CD4-positive, CD25-positive, alpha-beta regulatory T cell (primary cell): ENCODE data around the gene CRYBG2. TPM values are rescaled to one million over a fixed set of nuclear protein-coding genes. Genes with fewer than 3 reads are reported as not detected.
A peak's percentile ranks its signal among the peaks of the same experiment; 100 is the strongest.

Experiments
- ATAC-seq, 2 donors: fragments of 150-1000 bp; cut with Tn5 transposase; one replicate each; pipeline ENCODE4 v1.10.0; 2021; ENCODE audit warnings: low read depth in 2 of 2, moderate number of reproducible peaks in 2 of 2, moderate library complexity in 1 of 2
- DNase-seq, 3 donors: peaks; one replicate each; pipeline versions ENCODE4 v3.0.0 to v3.0.0-alpha.2; 2012 to 2022; ENCODE audit warnings: mixed read lengths in 1 of 3
- H3K27ac ChIP-seq: one replicate; pipeline ENCODE4 v1.7.0; 2013; ENCODE audit warnings: mild to moderate bottlenecking, low read length; ENCODE audit not compliant: insufficient read depth, poor library complexity, severe bottlenecking
- H3K27me3 ChIP-seq: one replicate; pipeline ENCODE4 v1.7.0; 2013; ENCODE audit warnings: low read length; ENCODE audit not compliant: control insufficient read depth, insufficient read depth
- H3K36me3 ChIP-seq: one replicate; pipeline ENCODE4 v1.7.0; 2013; ENCODE audit warnings: mild to moderate bottlenecking, low read length, moderate library complexity; ENCODE audit not compliant: control insufficient read depth, insufficient read depth
- H3K4me1 ChIP-seq: 2 replicates; pipeline ENCODE4 v1.7.0; 2013; ENCODE audit warnings: mild to moderate bottlenecking, low read length; ENCODE audit not compliant: insufficient read depth, control insufficient read depth, poor library complexity, severe bottlenecking
- H3K4me3 ChIP-seq: one replicate; pipeline ENCODE4 v1.7.0; 2013; ENCODE audit warnings: low read depth, mild to moderate bottlenecking, low read length, moderate library complexity
- H3K9me3 ChIP-seq, 2 experiments: 1 replicate in 1 of 2; 2 replicates in 1 of 2; pipeline ENCODE4 v1.7.0; 2013; ENCODE audit warnings: low read length in 2 of 2, mild to moderate bottlenecking in 1 of 2, moderate library complexity in 1 of 2; ENCODE audit not compliant: control insufficient read depth in 2 of 2
- H3K27ac Mint-ChIP-seq, 3 donors: one replicate each; pipeline ENCODE4 v1.8.0; 2020 to 2022; ENCODE audit warnings: mild to moderate bottlenecking in 3 of 3, mixed read lengths in 3 of 3, moderate library complexity in 2 of 3
- H3K27me3 Mint-ChIP-seq: one replicate; pipeline ENCODE4 v1.8.0; 2022; ENCODE audit warnings: mild to moderate bottlenecking, mixed read lengths
- H3K36me3 Mint-ChIP-seq: one replicate; pipeline ENCODE4 v1.8.0; 2020; ENCODE audit warnings: mixed read lengths
- H3K4me1 Mint-ChIP-seq, 4 donors: one replicate each; pipeline ENCODE4 v1.8.0; 2020 to 2022; ENCODE audit warnings: mixed read lengths in 4 of 4, mild to moderate bottlenecking in 1 of 4
- H3K4me3 Mint-ChIP-seq, 4 donors: one replicate each; pipeline ENCODE4 v1.8.0; 2020 to 2022; ENCODE audit warnings: mild to moderate bottlenecking in 4 of 4, mixed read lengths in 4 of 4, moderate library complexity in 3 of 4
- H3K9me3 Mint-ChIP-seq, 7 donors: one replicate each; pipeline ENCODE4 v1.8.0; 2020 to 2022; ENCODE audit warnings: mixed read lengths in 7 of 7, mild to moderate bottlenecking in 3 of 7, moderate library complexity in 2 of 7
- polyA plus RNA-seq, 4 donors: library from polyadenylated mRNA; unstranded; fragments of 300-500 nt; fragmentation: Illumina TruSeq; gene quantifications; one replicate each; pipeline ENCODE4 v1.2.3, GENCODE V29; 2021
- total RNA-seq: library from RNA; stranded (reverse); gene quantifications from one replicate; pipeline ENCODE4 v1.2.3, GENCODE V29; 2022

Gene CRYBG2
- total and polyA plus RNA-seq, 5 donors from 2014 or later: 1.0 to 2.3 (median 1.7) TPM; not detected in 1

- H3K4me1 Mint-ChIP-seq: peaks cover 0 to 6% (median 4%) of the 10 kb centered on the region in 4 donors
- no peaks in the 10 kb centered on the region for H3K9me3 Mint-ChIP-seq
- H3K36me3 Mint-ChIP-seq: no peaks in the 10 kb centered on the region
- H3K27ac Mint-ChIP-seq: no peak overlapping the region
- no peak overlapping the region for H3K27ac ChIP-seq
- no peaks in the 10 kb centered on the region for H3K36me3 ChIP-seq
- DNase-seq: no peak
- no peak overlapping the region for H3K4me3 Mint-ChIP-seq
- H3K4me3 ChIP-seq: no peak overlapping the region
- H3K4me1 ChIP-seq: peaks cover under 1% of the 10 kb centered on the region
- ATAC-seq: no peak
- no peaks in the 10 kb centered on the region for H3K9me3 ChIP-seq
- no peaks in the 10 kb centered on the region for H3K27me3 Mint-ChIP-seq
- H3K27me3 ChIP-seq: no peaks in the 10 kb centered on the region
These were observed 595 bp downstream of the CRYBG2 start for GRCh38 chr1:26353210-26353859.

- H3K4me3 Mint-ChIP-seq: no peak overlapping the region
- Histone ChIP-seq H3K27ac (no peak overlapping the region), H3K4me1 (no peaks in the 10 kb centered on the region), H3K9me3 (no peaks in the 10 kb centered on the region), H3K27me3 (no peaks in the 10 kb centered on the region), H3K4me3 (no peak overlapping the region), H3K36me3 (no peaks in the 10 kb centered on the region)
- ATAC-seq (no peak), DNase-seq (no peak)
- no peaks in the 10 kb centered on the region for H3K9me3 Mint-ChIP-seq
- no peaks in the 10 kb centered on the region for H3K27me3 Mint-ChIP-seq
- no peak overlapping the region for H3K27ac Mint-ChIP-seq
- H3K36me3 Mint-ChIP-seq: no peaks in the 10 kb centered on the region
- H3K4me1 Mint-ChIP-seq: peaks cover 0 to 5% (median 1%) of the 10 kb centered on the region in 4 donors
These were observed 1.6 kb downstream of the CRYBG2 start for GRCh38 chr1:26352338-26352679.

GRCh38 chr1:26351590-26352337 is 2.2 kb downstream of the CRYBG2 start:
- Histone ChIP-seq H3K36me3 (no peaks in the 10 kb centered on the region), H3K4me1 (no peaks in the 10 kb centered on the region), H3K27me3 (no peaks in the 10 kb centered on the region), H3K4me3 (no peak overlapping the region), H3K9me3 (no peaks in the 10 kb centered on the region), H3K27ac (no peak overlapping the region)
- no peak overlapping the region for H3K4me3 Mint-ChIP-seq
- DNase-seq (no peak), ATAC-seq (no peak)
- peaks cover 0 to 5% (median 1%) of the 10 kb centered on the region in 4 donors for H3K4me1 Mint-ChIP-seq
- no peaks in the 10 kb centered on the region for H3K27me3 Mint-ChIP-seq
- no peak overlapping the region for H3K27ac Mint-ChIP-seq
- no peaks in the 10 kb centered on the region for H3K9me3 Mint-ChIP-seq
- no peaks in the 10 kb centered on the region for H3K36me3 Mint-ChIP-seq

- no peaks in the 10 kb centered on the region for H3K9me3 ChIP-seq
- H3K27ac ChIP-seq: no peak overlapping the region
- Mint-ChIP-seq H3K4me3 (no peak overlapping the region), H3K36me3 (no peaks in the 10 kb centered on the region), H3K27me3 (no peaks in the 10 kb centered on the region), H3K9me3 (no peaks in the 10 kb centered on the region), H3K27ac (peak overlapping the region in 1 of 3 donors; percentile 38), H3K4me1 (peaks cover 0 to 4% (median 1%) of the 10 kb centered on the region in 4 donors)
- ATAC-seq: no peak
- no peak overlapping the region for H3K4me3 ChIP-seq
- no peaks in the 10 kb centered on the region for H3K4me1 ChIP-seq
- no peak for DNase-seq
- H3K27me3 ChIP-seq: no peaks in the 10 kb centered on the region
- no peaks in the 10 kb centered on the region for H3K36me3 ChIP-seq
These were observed 3.0 kb downstream of the CRYBG2 start for GRCh38 chr1:26350701-26351589.

GRCh38 chr1:26350343-26350700 is 3.6 kb downstream of the CRYBG2 start:
- Mint-ChIP-seq H3K27ac (peak overlapping the region in 1 of 3 donors; percentile 20), H3K4me3 (no peak overlapping the region), H3K4me1 (peaks cover 0 to 2% (median 0%) of the 10 kb centered on the region in 4 donors), H3K9me3 (no peaks in the 10 kb centered on the region), H3K27me3 (no peaks in the 10 kb centered on the region), H3K36me3 (no peaks in the 10 kb centered on the region)
- H3K4me1 ChIP-seq: no peaks in the 10 kb centered on the region
- H3K9me3 ChIP-seq: no peaks in the 10 kb centered on the region
- H3K4me3 ChIP-seq: no peak overlapping the region
- no peaks in the 10 kb centered on the region for H3K27me3 ChIP-seq
- DNase-seq (no peak), ATAC-seq (no peak)
- H3K36me3 ChIP-seq: no peaks in the 10 kb centered on the region
- H3K27ac ChIP-seq: no peak overlapping the region

GRCh38 chr1:26349877-26350244 is 4.1 kb downstream of the CRYBG2 start:
- H3K36me3 Mint-ChIP-seq: no peaks in the 10 kb centered on the region
- Histone ChIP-seq H3K4me1 (no peaks in the 10 kb centered on the region), H3K27me3 (no peaks in the 10 kb centered on the region), H3K4me3 (no peak overlapping the region), H3K9me3 (no peaks in the 10 kb centered on the region), H3K36me3 (no peaks in the 10 kb centered on the region), H3K27ac (no peak overlapping the region)
- H3K27me3 Mint-ChIP-seq: no peaks in the 10 kb centered on the region
- H3K4me3 Mint-ChIP-seq: no peak overlapping the region
- no peak for DNase-seq
- no peak for ATAC-seq
- H3K9me3 Mint-ChIP-seq: no peaks in the 10 kb centered on the region
- peaks cover 0 to 2% (median 0%) of the 10 kb centered on the region in 4 donors for H3K4me1 Mint-ChIP-seq
- peak overlapping the region in 1 of 3 donors; percentile 20 for H3K27ac Mint-ChIP-seq

GRCh38 chr1:26349188-26349876 is 4.6 kb downstream of the CRYBG2 start:
- H3K36me3 Mint-ChIP-seq: no peaks in the 10 kb centered on the region
- no peak for DNase-seq
- peaks cover 0 to 2% (median 0%) of the 10 kb centered on the region in 4 donors for H3K4me1 Mint-ChIP-seq

More at GRCh38 chr1:26349188-26349876, 4.6 kb downstream of the CRYBG2 start:
- Histone ChIP-seq H3K27me3 (no peaks in the 10 kb centered on the region), H3K4me3 (no peak overlapping the region), H3K36me3 (no peaks in the 10 kb centered on the region), H3K9me3 (no peaks in the 10 kb centered on the region), H3K4me1 (no peaks in the 10 kb centered on the region), H3K27ac (no peak overlapping the region)
- peak overlapping the region in 1 of 4 donors; percentile 15 for H3K4me3 Mint-ChIP-seq
- no peaks in the 10 kb centered on the region for H3K9me3 Mint-ChIP-seq
- peak overlapping the region in 1 of 3 donors; percentile 20 for H3K27ac Mint-ChIP-seq
- H3K27me3 Mint-ChIP-seq: no peaks in the 10 kb centered on the region
- ATAC-seq: no peak
